Caco-2 (cell line): ENCODE data around the gene CASP1. TPM values are rescaled to one million over a fixed set of nuclear protein-coding genes. Genes with fewer than 3 reads are reported as not detected.
"Not testable (repeated sequence)": the region's sequence is repeated elsewhere in the genome, so short reads cannot be mapped to it uniquely, and the experiment has no call there.

ENCODE experiments used
- BruUV-seq: library from RNA; stranded (reverse); fragments of 400-500 nt; replicated peaks from 2 replicates; lab custom pipeline; 2021; lab: Mats Ljungman, UMichigan
- CTCF ChIA-PET: fragments of 300-600 bp; sonication (Branson Sonifier 250); formaldehyde crosslinking; loops from one replicate; lab custom pipeline; 2022; ENCODE audit warnings: antibody characterized with exemption; lab: Charles Lee
- POLR2A ChIA-PET: fragments of 300-600 bp; sonication (Branson Sonifier 250); formaldehyde crosslinking; loops from one replicate; lab custom pipeline; 2022; ENCODE audit warnings: antibody characterized with exemption; lab: Charles Lee
- DNase-seq, 2 experiments: peaks; one replicate each; pipeline versions ENCODE4 v3.0.0 to v3.0.0-alpha.2; 2020 to 2022
- H3K27me3 ChIP-seq: replicated peaks from 2 replicates; pipeline ENCODE4 v1.6.0; 2011; ENCODE audit warnings: low read length; ENCODE audit not compliant: control insufficient read depth, insufficient read depth
- H3K36me3 ChIP-seq: 2 replicates; pipeline ENCODE4 v1.5.1; 2011; ENCODE audit warnings: low read length; ENCODE audit not compliant: control insufficient read depth, insufficient read depth
- H3K4me1 ChIP-seq: fragments of 250-450 bp; sonication (Bioruptor Pico); 2 replicates; pipeline ENCODE4 v1.5.1; 2020; ENCODE audit warnings: mild to moderate bottlenecking
- H3K4me3 ChIP-seq: 2 replicates; pipeline ENCODE4 v1.5.1; 2011; ENCODE audit warnings: low read depth, mild to moderate bottlenecking, control low read depth, low read length
- H3K9me3 ChIP-seq: fragments of 250-450 bp; sonication (Bioruptor Pico); 2 replicates; pipeline ENCODE4 v1.5.1; 2020; ENCODE audit warnings: mild to moderate bottlenecking, moderate library complexity
- H3K27ac Mint-ChIP-seq: one replicate; pipeline ENCODE4 v1.8.0; 2022; ENCODE audit warnings: mixed read lengths; ENCODE audit not compliant: unreplicated experiment
- H3K27me3 Mint-ChIP-seq: one replicate; pipeline ENCODE4 v1.8.0; 2022; ENCODE audit warnings: mixed read lengths; ENCODE audit not compliant: insufficient read depth, unreplicated experiment
- H3K36me3 Mint-ChIP-seq: one replicate; pipeline ENCODE4 v1.8.0; 2022; ENCODE audit warnings: mild to moderate bottlenecking, mixed read lengths; ENCODE audit not compliant: insufficient read depth, unreplicated experiment
- H3K4me1 Mint-ChIP-seq: one replicate; pipeline ENCODE4 v1.8.0; 2022; ENCODE audit warnings: low read depth, mixed read lengths; ENCODE audit not compliant: unreplicated experiment
- H3K4me3 Mint-ChIP-seq: one replicate; pipeline ENCODE4 v1.8.0; 2022; ENCODE audit warnings: mild to moderate bottlenecking, moderate library complexity, mixed read lengths; ENCODE audit not compliant: unreplicated experiment
- H3K9me3 Mint-ChIP-seq: one replicate; pipeline ENCODE4 v1.8.0; 2022; ENCODE audit warnings: mixed read lengths; ENCODE audit not compliant: unreplicated experiment
- intact Hi-C: fragments of 100-400 bp; cut with micrococcal nuclease; formaldehyde crosslinking; loops from one replicate; pipeline ENCODE4 v1.10.0; 2022; ENCODE audit not compliant: unreplicated experiment
- total RNA-seq: library from RNA; stranded (reverse); gene quantifications from 2 replicates; pipeline ENCODE4 v1.2.3, GENCODE V29; 2022
- TF ChIP-seq, protein P1 (sequence below), 2 experiments: fragments of 200-600 bp in 1 of 2; IDR thresholded peaks; 1 replicate in 1 of 2; 2 replicates in 1 of 2; pipeline versions ENCODE4 v1.5.1 to v1.8.0; 2011 to 2022; ENCODE audit warnings: antibody characterized with exemption in 1 of 2, control low read depth in 1 of 2, inconsistent platforms in 1 of 2, low read depth in 1 of 2, low read length in 1 of 2, mild to moderate bottlenecking in 1 of 2, moderate library complexity in 1 of 2; ENCODE audit not compliant: insufficient read depth in 1 of 2, severe bottlenecking in 1 of 2, unreplicated experiment in 1 of 2

Gene CASP1
- total RNA-seq, 1 experiment from 2014 or later = 1.4 TPM

DNA sequence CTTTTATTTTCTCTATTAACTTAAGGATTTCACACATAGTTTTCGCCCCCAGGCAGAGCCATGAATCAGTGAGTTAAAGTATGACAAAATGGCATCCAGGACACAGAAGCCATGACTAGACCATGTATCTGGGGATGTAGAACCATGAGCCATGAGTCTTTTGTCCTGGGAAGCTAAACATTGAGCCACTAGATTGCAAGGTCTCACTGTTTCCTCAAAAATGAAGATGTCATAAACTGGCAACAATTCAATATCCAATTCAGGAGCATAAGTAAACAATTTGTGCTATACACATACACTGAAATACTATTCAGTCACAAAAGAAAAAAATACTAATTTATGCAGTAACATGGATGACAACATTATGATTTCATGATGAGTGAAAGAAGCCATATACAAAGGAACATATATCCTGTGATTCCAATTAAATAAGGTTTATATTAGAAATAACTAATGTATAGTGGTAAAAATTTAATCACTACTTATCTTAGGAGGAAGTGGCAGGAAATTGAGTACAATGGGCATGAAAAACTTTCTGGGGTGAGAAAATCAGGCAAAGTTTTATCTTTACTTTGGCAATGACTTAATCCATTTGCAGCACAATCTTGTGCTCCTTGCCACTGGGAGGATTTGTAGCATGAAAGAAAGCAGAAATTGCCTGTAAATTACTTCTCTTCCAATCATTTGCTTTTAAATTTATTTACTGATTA lies 38.7 kb upstream of the CASP1 start:
- Histone ChIP-seq H3K9me3 (no peaks in the 10 kb centered on the region), H3K4me1 (no peaks in the 10 kb centered on the region), H3K4me3 (no peak overlapping the region), H3K27me3 (no peaks in the 10 kb centered on the region; the same call in 1 of the 2 replicates), H3K36me3 (no peaks in the 10 kb centered on the region)
- Mint-ChIP-seq H3K9me3 (no peaks in the 10 kb centered on the region), H3K4me3 (no peak overlapping the region), H3K36me3 (no peaks in the 10 kb centered on the region), H3K27ac (no peak overlapping the region), H3K4me1 (peaks cover 8% of the 10 kb centered on the region), H3K27me3 (no peaks in the 10 kb centered on the region)
- ChIA-PET CTCF (no interaction called here), POLR2A (no interaction called here)
- TF ChIP-seq, protein P1, sequence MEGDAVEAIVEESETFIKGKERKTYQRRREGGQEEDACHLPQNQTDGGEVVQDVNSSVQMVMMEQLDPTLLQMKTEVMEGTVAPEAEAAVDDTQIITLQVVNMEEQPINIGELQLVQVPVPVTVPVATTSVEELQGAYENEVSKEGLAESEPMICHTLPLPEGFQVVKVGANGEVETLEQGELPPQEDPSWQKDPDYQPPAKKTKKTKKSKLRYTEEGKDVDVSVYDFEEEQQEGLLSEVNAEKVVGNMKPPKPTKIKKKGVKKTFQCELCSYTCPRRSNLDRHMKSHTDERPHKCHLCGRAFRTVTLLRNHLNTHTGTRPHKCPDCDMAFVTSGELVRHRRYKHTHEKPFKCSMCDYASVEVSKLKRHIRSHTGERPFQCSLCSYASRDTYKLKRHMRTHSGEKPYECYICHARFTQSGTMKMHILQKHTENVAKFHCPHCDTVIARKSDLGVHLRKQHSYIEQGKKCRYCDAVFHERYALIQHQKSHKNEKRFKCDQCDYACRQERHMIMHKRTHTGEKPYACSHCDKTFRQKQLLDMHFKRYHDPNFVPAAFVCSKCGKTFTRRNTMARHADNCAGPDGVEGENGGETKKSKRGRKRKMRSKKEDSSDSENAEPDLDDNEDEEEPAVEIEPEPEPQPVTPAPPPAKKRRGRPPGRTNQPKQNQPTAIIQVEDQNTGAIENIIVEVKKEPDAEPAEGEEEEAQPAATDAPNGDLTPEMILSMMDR (IDR thresholded peaks at IDR 0.05; ENCODE audit: insufficient read depth in 1 of 2, low read depth in 1 of 2, low read length in 1 of 2, severe bottlenecking in 1 of 2, unreplicated experiment in 1 of 2) = no peak
- BruUV-seq = no TSS peak
- intact Hi-C loops = no loop called here
- no peak for DNase-seq

DNA sequence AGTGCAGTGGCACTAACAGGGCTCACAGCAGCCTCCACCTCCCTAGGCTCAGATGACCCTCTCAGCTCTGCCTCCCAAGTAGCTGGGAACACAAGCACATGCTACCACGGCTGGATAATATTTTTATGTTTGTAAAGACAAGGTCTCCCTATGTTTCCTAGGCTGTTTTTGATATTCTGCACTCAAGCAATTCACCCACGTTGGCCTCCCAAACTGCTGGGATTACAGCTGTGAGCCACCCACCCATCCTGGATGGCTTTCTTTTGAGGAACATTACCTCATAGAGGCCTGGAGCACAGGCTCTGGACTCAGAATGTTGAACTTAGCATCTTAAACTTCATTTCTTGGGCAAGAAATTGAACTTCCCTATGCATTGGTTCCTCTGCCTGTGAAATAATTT lies 37.1 kb upstream of the CASP1 start:
- H3K36me3 ChIP-seq, H3K9me3 Mint-ChIP-seq, DNase-seq, H3K9me3 ChIP-seq, H3K27me3 ChIP-seq, H3K4me3 ChIP-seq, POLR2A ChIA-PET, intact Hi-C loops, CTCF ChIA-PET, H3K4me3 Mint-ChIP-seq, BruUV-seq, H3K27me3 Mint-ChIP-seq, H3K27ac Mint-ChIP-seq, H3K4me1 ChIP-seq, H3K36me3 Mint-ChIP-seq, H3K4me1 Mint-ChIP-seq: not testable (repeated sequence)

DNA sequence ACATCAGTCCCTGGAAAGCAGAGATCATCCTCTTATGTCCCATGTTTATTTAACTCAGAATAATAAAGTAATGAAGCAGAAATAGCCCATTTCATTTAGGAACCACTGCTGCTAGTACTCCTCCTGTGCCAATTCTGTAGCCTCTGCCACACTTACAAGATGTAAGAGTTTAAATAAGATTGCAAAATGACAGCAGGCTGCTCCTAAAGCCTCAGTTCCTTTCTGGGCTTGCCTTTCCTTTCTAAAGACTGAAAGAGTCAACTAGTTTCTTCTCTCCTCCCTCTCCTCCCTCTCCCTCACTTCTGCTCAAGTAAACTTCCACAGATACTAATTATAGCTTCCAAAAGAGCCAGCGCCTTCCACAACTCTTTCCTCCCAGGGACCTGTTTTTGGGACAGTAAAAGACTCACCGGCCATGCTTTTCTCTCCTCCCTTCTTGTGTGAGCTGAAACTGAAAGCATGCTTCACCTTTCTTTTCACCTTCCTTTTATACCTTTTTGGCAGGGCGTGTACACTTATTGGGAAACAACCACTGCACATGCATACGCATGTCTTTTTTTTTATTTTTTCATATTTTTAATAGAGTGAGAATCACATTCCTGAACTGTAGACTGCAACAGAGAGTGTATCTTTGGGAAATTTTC lies 36.3 kb upstream of the CASP1 start:
- Histone ChIP-seq H3K36me3 (no peaks in the 10 kb centered on the region), H3K27me3 (no peaks in the 10 kb centered on the region; the same call in 1 of the 2 replicates), H3K4me1 (no peaks in the 10 kb centered on the region), H3K4me3 (no peak overlapping the region), H3K9me3 (no peaks in the 10 kb centered on the region)
- ChIA-PET CTCF (no interaction called here), POLR2A (no interaction called here)
- Mint-ChIP-seq H3K4me1 (peaks cover 8% of the 10 kb centered on the region), H3K9me3 (no peaks in the 10 kb centered on the region), H3K27me3 (no peaks in the 10 kb centered on the region), H3K36me3 (no peaks in the 10 kb centered on the region), H3K4me3 (no peak overlapping the region), H3K27ac (no peak overlapping the region)
- BruUV-seq = no TSS peak
- intact Hi-C loops = no loop called here
- TF ChIP-seq, protein P1 (IDR thresholded peaks at IDR 0.05; ENCODE audit: insufficient read depth in 1 of 2, low read depth in 1 of 2, low read length in 1 of 2, severe bottlenecking in 1 of 2, unreplicated experiment in 1 of 2) = no peak
- no peak for DNase-seq
